ENCODE measurements around the gene TRAM2.

Gene TRAM2

GRCh38 chr6:52508261-52508739 is 68.6 kb downstream of the TRAM2 start:
- no peak for DNase-seq (ENCODE audit: low read depth in 2 of 2)

GRCh38 chr6:52507557-52508260 is 69.2 kb downstream of the TRAM2 start:
- DNase-seq (ENCODE audit: low read depth in 2 of 2), result no peak

GRCh38 chr6:52506476-52506875 is 70.4 kb downstream of the TRAM2 start:
- no peak for DNase-seq (ENCODE audit: low read depth in 2 of 2)

GRCh38 chr6:52505726-52506409 is 71.0 kb downstream of the TRAM2 start:
- DNase-seq (ENCODE audit: low read depth in 2 of 2), result no peak

- no peak for DNase-seq (ENCODE audit: low read depth in 2 of 2)
Observed at GRCh38 chr6:52504782-52505136, 72.1 kb downstream of the TRAM2 start.

- no peak for DNase-seq (ENCODE audit: low read depth in 2 of 2)
Observed at GRCh38 chr6:52503851-52504781, 72.7 kb downstream of the TRAM2 start.

- no peak for DNase-seq (ENCODE audit: low read depth in 2 of 2)
Observed at GRCh38 chr6:52503323-52503747, 73.5 kb downstream of the TRAM2 start.

GRCh38 chr6:52502306-52503029 is 74.4 kb downstream of the TRAM2 start:
- no peak for DNase-seq (ENCODE audit: low read depth in 2 of 2)

GRCh38 chr6:52500238-52501129 is 76.4 kb downstream of the TRAM2 start:
- no peak for DNase-seq (ENCODE audit: low read depth in 2 of 2)

- no peak for DNase-seq (ENCODE audit: low read depth in 2 of 2)
Observed at GRCh38 chr6:52499681-52500236, 77.1 kb downstream of the TRAM2 start.

GRCh38 chr6:52499026-52499425 is 77.8 kb downstream of the TRAM2 start:
- DNase-seq (ENCODE audit: low read depth in 2 of 2), result no peak

- no peak for DNase-seq (ENCODE audit: low read depth in 2 of 2)
Observed at GRCh38 chr6:52498538-52499017, 78.3 kb downstream of the TRAM2 start.

- DNase-seq (ENCODE audit: low read depth in 2 of 2), result no peak
Observed at GRCh38 chr6:52497652-52498408, 79.0 kb downstream of the TRAM2 start.

GRCh38 chr6:52496631-52497030 is 80.2 kb downstream of the TRAM2 start:
- DNase-seq (ENCODE audit: low read depth in 2 of 2), result no peak

GRCh38 chr6:52495922-52496321 is 80.9 kb downstream of the TRAM2 start:
- no peak for DNase-seq (ENCODE audit: low read depth in 2 of 2)

- DNase-seq (ENCODE audit: low read depth in 2 of 2), result no peak
Observed at GRCh38 chr6:52494298-52495072, 82.4 kb downstream of the TRAM2 start.

GRCh38 chr6:52493669-52494068 is 83.2 kb downstream of the TRAM2 start:
- DNase-seq (ENCODE audit: low read depth in 2 of 2), result no peak

GRCh38 chr6:52491203-52492069 is 85.4 kb downstream of the TRAM2 start:
- no peak for DNase-seq (ENCODE audit: low read depth in 2 of 2)
